ENCODE data around the gene PET100. TPM values are rescaled to one million over a fixed set of nuclear protein-coding genes. Genes with fewer than 3 reads are reported as not detected.

Gene PET100
- total and polyA plus RNA-seq, 11 donors: 22.3 to 405 (median 136) TPM

DNA sequence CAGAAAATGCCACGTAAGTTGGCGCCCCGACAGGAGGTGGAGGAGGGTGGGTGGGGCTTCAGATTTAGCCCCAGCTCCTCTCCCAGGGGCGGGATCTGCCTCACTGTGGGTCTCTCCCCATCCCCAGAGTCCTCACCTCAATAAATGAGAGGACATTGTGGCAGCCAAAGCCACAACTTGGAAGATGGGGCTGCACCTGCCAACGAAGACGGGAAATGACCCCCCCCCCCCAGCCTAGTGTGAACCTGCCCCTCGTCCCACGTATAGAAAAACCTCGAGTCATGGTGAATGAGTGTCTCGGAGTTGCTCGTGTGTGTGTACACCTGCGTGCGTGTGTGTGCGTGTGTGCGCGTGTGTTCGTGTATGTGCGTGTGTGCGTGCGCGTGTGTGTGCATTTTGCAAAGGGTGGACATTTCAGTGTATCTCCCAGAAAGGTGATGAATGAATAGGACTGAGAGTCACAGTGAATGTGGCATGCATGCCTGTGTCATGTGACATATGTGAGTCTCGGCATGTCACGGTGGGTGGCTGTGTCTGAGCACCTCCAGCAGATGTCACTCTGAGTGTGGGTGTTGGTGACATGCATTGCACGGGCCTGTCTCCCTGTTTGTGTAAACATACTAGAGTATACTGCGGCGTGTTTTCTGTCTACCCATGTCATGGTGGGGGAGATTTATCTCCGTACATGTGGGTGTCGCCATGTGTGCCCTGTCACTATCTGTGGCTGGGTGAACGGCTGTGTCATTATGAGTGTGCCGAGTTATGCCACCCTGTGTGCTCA lies 49.6 kb downstream of the PET100 start:
- intact Hi-C loops (cut with DNase I): loop anchor here in 6 of 10 donors (2.0 to 10.0 kb wide), 6 partner anchors 26 to 327 kb away; no protein-coding TSS in a partner anchor

DNA sequence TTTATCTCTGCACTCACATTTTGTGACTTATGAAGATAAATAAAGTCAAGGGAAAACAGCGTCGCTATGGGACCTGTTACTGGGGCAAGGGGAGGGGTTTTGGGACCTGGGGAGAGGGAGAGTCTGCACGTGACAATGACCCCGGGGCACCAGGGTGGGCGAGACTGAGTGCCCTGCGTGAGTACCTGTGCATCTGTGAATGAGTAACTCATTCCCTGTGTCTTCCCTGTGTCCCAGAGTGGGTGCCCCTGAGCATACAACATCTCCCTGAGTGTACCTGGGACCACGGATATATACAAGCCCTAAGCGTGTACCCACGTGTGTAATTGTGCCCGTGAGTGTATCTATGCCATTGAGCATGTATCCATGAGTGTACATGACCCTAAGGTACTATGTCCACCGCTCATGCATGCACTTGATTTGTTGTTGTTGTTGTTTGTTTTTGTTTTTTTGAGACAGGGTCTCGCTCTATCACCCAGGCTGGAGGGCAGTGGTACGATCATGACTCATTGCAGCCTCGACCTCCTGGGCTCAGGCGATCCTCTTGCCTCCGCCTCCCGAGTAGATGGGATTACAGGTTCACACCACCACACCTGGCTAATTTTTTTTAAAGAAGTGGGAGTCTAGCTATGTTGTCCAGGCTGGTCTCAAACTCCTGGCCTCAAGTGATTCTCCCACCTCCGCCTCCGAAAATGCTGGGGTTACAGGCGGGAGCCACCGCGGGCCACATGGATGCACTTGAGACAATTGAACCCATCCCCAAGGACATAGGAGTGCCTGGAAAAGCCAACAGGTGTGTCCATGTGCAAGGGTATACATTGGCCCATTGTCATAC lies 50.4 kb downstream of the PET100 start:
- Histone ChIP-seq H3K27me3 (peaks cover 0 to 30% (median 6%) of the 10 kb centered on the region in 9 donors), H3K27ac (peak overlapping the region in 2 of 12 donors; percentile 86 to 93), H3K9me3 (no peaks in the 10 kb centered on the region), H3K4me1 (peaks cover 0 to 36% (median 8%) of the 10 kb centered on the region in 12 donors), H3K4me3 (peak overlapping the region in 11 of 12 donors; percentile 71 to 100 (median 96)), H3K36me3 (peaks cover 0 to 30% (median 25%) of the 10 kb centered on the region in 9 donors)
- DNase-seq: no peak
- 49 to 57% (median 53%) methylated on average over 22 of the region's 22 CpGs for WGBS, 4 donors
- TF ChIP-seq POLR2A (IDR thresholded peaks at IDR 0.05): no peak
- TF ChIP-seq, protein P1, sequence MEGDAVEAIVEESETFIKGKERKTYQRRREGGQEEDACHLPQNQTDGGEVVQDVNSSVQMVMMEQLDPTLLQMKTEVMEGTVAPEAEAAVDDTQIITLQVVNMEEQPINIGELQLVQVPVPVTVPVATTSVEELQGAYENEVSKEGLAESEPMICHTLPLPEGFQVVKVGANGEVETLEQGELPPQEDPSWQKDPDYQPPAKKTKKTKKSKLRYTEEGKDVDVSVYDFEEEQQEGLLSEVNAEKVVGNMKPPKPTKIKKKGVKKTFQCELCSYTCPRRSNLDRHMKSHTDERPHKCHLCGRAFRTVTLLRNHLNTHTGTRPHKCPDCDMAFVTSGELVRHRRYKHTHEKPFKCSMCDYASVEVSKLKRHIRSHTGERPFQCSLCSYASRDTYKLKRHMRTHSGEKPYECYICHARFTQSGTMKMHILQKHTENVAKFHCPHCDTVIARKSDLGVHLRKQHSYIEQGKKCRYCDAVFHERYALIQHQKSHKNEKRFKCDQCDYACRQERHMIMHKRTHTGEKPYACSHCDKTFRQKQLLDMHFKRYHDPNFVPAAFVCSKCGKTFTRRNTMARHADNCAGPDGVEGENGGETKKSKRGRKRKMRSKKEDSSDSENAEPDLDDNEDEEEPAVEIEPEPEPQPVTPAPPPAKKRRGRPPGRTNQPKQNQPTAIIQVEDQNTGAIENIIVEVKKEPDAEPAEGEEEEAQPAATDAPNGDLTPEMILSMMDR (IDR thresholded peaks at IDR 0.05): no peak
- intact Hi-C loops (cut with DNase I): loop anchor here (1.0 to 10.0 kb wide), 15 partner anchors 27 to 575 kb away; partner anchors contain the start of gene MAP2K7 (in 1 of the 10)
- no peak for ATAC-seq

More for the DNA sequence above, 49.6 kb downstream of the PET100 start:
- H3K4me1 ChIP-seq: peaks cover 0 to 38% (median 8%) of the 10 kb centered on the region in 12 donors
- peaks cover 0 to 22% (median 18%) of the 10 kb centered on the region in 9 donors for H3K36me3 ChIP-seq
- no peak overlapping the region for H3K27ac ChIP-seq
- WGBS, 4 donors: 52 to 61% (median 57%) methylated on average over 28 to 30 of the region's 30 CpGs
- H3K27me3 ChIP-seq: peaks cover 0 to 30% (median 6%) of the 10 kb centered on the region in 9 donors
- H3K9me3 ChIP-seq: peaks cover 0 to under 1% (median 0%) of the 10 kb centered on the region in 12 donors
- no peak for TF ChIP-seq POLR2A (IDR thresholded peaks at IDR 0.05)
- TF ChIP-seq, protein P1 (IDR thresholded peaks at IDR 0.05): peak in 3 of 12 donors; percentile 5 to 14 (median 6)
- no peak for ATAC-seq
- H3K4me3 ChIP-seq: no peak overlapping the region
- peak in 1 of 5 donors; percentile 36 for DNase-seq

DNA sequence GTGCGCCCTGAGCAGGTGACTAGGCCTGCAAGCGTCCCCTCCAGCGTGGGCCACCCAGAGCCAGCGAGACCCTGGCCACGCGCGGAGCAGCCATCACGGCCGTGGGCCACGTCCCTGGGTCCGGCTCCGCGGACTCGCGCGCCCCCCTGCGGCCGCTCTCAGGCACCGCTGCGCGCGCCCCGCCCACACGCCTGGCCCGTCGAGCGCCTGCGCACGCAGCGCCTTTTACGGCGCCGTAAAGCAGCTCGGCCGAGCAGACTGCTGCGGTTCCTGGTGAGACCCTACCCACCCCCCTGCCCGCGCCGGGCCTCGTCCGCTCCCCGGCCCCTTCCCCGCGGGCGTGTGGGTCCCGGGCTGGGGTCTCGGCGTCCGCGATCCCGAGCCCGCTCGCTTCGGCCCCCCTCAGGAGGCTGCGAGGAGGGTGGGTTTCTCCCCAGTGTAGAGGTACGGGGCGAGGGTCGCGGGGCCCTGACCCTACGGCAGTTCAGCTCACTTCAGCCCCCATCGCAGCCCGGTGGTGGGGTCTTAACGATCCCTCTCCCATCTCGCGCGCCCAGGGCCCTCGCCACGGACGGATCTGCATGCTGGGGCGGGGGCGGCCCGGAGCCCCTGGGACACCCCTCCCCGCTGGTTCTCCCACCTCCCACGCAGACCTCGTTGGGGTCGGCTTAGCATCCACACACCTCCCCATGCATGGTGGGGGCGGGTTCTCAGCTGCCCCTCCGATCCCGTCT lies 51.2 kb downstream of the PET100 start, which contains the start of gene TRAPPC5:
Gene TRAPPC5 (plus strand): TSS at position 228 of the 734 bp plus-strand sequence. CDS start 1,421 bp downstream, outside the sequence.
- H3K36me3 ChIP-seq: peaks cover 0 to 35% (median 26%) of the 10 kb centered on the region in 9 donors
- TF ChIP-seq POLR2A (IDR thresholded peaks at IDR 0.05): peak in 1 of 2 donors; percentile 86
- TF ChIP-seq, protein P1 (IDR thresholded peaks at IDR 0.05): peak; percentile 84 to 99 (median 98)
- intact Hi-C loops (cut with DNase I): loop anchor here in 8 of 10 donors (1.0 to 10.0 kb wide), 11 partner anchors 28 to 576 kb away; partner anchors contain the start of gene MAP2K7 (in 1 of the 8)
- H3K9me3 ChIP-seq: no peaks in the 10 kb centered on the region
- ATAC-seq (peak; percentile 52 to 88 (median 85)), DNase-seq (peak; percentile 84 to 94 (median 89))
- WGBS, 4 donors: 0 to 1% (median 1%) methylated on average over 30 to 79 of the region's 79 CpGs
- H3K27ac ChIP-seq: peak within 1 kb of the TSS; percentile 51 to 95 (median 86)
- H3K4me1 ChIP-seq: peaks cover 0 to 35% (median 8%) of the 10 kb centered on the region in 12 donors
- peak within 1 kb of the TSS; percentile 71 to 100 (median 96) for H3K4me3 ChIP-seq
- H3K27me3 ChIP-seq: peaks cover 0 to 30% (median 6%) of the 10 kb centered on the region in 9 donors

Small RNAs within 50 kb of the gene (microRNA-seq; reads per million reads assigned to microRNA genes)
- gene MIR6792: 0 to 0.77 (median 0) reads per million in 4 donors

Other genes starting within 250 kb of the PET100 start
- 1 to 10 TPM in 8 of 9 donors, under 1 TPM in 1; 0.93 to 2.9 (median 1.5) TPM for gene PEX11G, start 140.8 kb upstream of the PET100 start, total RNA-seq
- 1 to 10 TPM in 1 of 2 donors, under 1 TPM in 1; 0.55 to 3.4 TPM for gene PEX11G, start 140.8 kb upstream of the PET100 start, polyA plus RNA-seq
- 100 to 1,000 TPM in 1 of 9 donors, 10 to 100 TPM in 8; 62.8 to 128 (median 74.4) TPM for gene ZNF358, start 113.7 kb upstream of the PET100 start, total RNA-seq
- gene ZNF358, start 113.7 kb upstream of the PET100 start, polyA plus RNA-seq: 100 to 1,000 TPM in 1 of 2 donors, 10 to 100 TPM in 1; 49.3 to 159 TPM
- 10 to 100 TPM; 12.1 to 49.7 (median 14.9) TPM for gene MCOLN1, start 107.2 kb upstream of the PET100 start, total RNA-seq
- gene MCOLN1, start 107.2 kb upstream of the PET100 start, polyA plus RNA-seq: 10 to 100 TPM; 24.6 to 25.2 TPM
- 100 to 1,000 TPM in 1 of 9 donors, 10 to 100 TPM in 8; 41.4 to 105 (median 49.9) TPM for gene PNPLA6, start 94.1 kb upstream of the PET100 start, total RNA-seq
- gene PNPLA6, start 94.1 kb upstream of the PET100 start, polyA plus RNA-seq: 10 to 100 TPM; 35.6 to 51.1 TPM
- 1 to 10 TPM in 3 of 9 donors, under 1 TPM in 6; 0.25 to 3.7 (median 0.83) TPM for gene CAMSAP3, start 33.9 kb upstream of the PET100 start, total RNA-seq
- gene CAMSAP3, start 33.9 kb upstream of the PET100 start, polyA plus RNA-seq: under 1 TPM; 0.04 to 0.34 TPM
- 10 to 100 TPM; 16.3 to 36.2 (median 23.6) TPM for gene XAB2, start 248 bp upstream of the PET100 start, total RNA-seq
- gene XAB2, start 248 bp upstream of the PET100 start, polyA plus RNA-seq: 10 to 100 TPM; 19.9 to 25.0 TPM
- 1 to 10 TPM in 7 of 9 donors, under 1 TPM in 2; 0.54 to 3.0 (median 1.3) TPM for gene PCP2, start 3.9 kb downstream of the PET100 start, total RNA-seq
- gene PCP2, start 3.9 kb downstream of the PET100 start, polyA plus RNA-seq: under 1 TPM; 0.62 to 0.65 TPM
- 10 to 100 TPM in 2 of 9 donors, 1 to 10 TPM in 7; 1.2 to 46.7 (median 4.7) TPM for gene STXBP2, start 7.3 kb downstream of the PET100 start, total RNA-seq
- gene STXBP2, start 7.3 kb downstream of the PET100 start, polyA plus RNA-seq: 1 to 10 TPM; 4.2 to 6.7 TPM
- 1 to 10 TPM in 1 of 9 donors, not detected in 8; 2.6 TPM for gene RETN, start 39.3 kb downstream of the PET100 start, total RNA-seq
- gene RETN, start 39.3 kb downstream of the PET100 start, polyA plus RNA-seq: 1 to 10 TPM; 4.8 to 9.2 TPM
- 1 to 10 TPM in 1 of 9 donors, under 1 TPM in 5, not detected in 3; 0.16 to 1.4 (median 0.54) TPM for gene MCEMP1, start 47.3 kb downstream of the PET100 start, total RNA-seq
- gene MCEMP1, start 47.3 kb downstream of the PET100 start, polyA plus RNA-seq: 1 to 10 TPM in 1 of 2 donors, under 1 TPM in 1; 0.34 to 1.1 TPM
- 100 to 1,000 TPM in 4 of 9 donors, 10 to 100 TPM in 5; 65.9 to 124 (median 96.9) TPM for gene TRAPPC5, start 51.0 kb downstream of the PET100 start, total RNA-seq
- 100 to 1,000 TPM in 1 of 2 donors, 10 to 100 TPM in 1; 60.1 to 170 TPM for gene TRAPPC5, start 51.0 kb downstream of the PET100 start, polyA plus RNA-seq
- 1 to 10 TPM in 1 of 9 donors, under 1 TPM in 2, not detected in 6; 0.23 to 1.5 (median 0.54) TPM for gene FCER2, start 72.3 kb downstream of the PET100 start, total RNA-seq
- gene FCER2, start 72.3 kb downstream of the PET100 start, polyA plus RNA-seq: under 1 TPM; 0.06 to 0.15 TPM
- 1 to 10 TPM in 4 of 9 donors, under 1 TPM in 4, not detected in 1; 0.29 to 6.4 (median 1.1) TPM for gene CLEC4G, start 102.3 kb downstream of the PET100 start, total RNA-seq
- gene CLEC4G, start 102.3 kb downstream of the PET100 start, polyA plus RNA-seq: under 1 TPM; 0.22 to 0.38 TPM
- 10 to 100 TPM in 2 of 9 donors, 1 to 10 TPM in 7; 1.3 to 56.2 (median 5.4) TPM for gene CD209, start 117.7 kb downstream of the PET100 start, total RNA-seq
- gene CD209, start 117.7 kb downstream of the PET100 start, polyA plus RNA-seq: under 1 TPM; 0.53 to 0.75 TPM
- not detected for gene CLEC4M, start 133.4 kb downstream of the PET100 start, total RNA-seq
- not detected for gene CLEC4M, start 133.4 kb downstream of the PET100 start, polyA plus RNA-seq
- gene EVI5L, start 200.4 kb downstream of the PET100 start, total RNA-seq: 10 to 100 TPM; 18.2 to 41.9 (median 22.1) TPM
- 10 to 100 TPM; 20.5 to 34.7 TPM for gene EVI5L, start 200.4 kb downstream of the PET100 start, polyA plus RNA-seq
- under 1 TPM in 5 of 9 donors, not detected in 4; 0.07 to 0.27 (median 0.11) TPM for gene PRR36, start 244.6 kb downstream of the PET100 start, total RNA-seq
- under 1 TPM; 0.01 to 0.04 TPM for gene PRR36, start 244.6 kb downstream of the PET100 start, polyA plus RNA-seq

All from heart left ventricle (tissue), 16 donors.